Measurements from ENCODE around the gene MASP1.

GRCh38 chr3:187185759-187186158 is 105.8 kb downstream of the MASP1 start:
- no peak for TF ChIP-seq CTCF (IDR thresholded peaks at IDR 0.05)
- no peak for TF ChIP-seq POLR2A (IDR thresholded peaks at IDR 0.05)
